ENCODE measurements around the gene CPVL.

Gene CPVL

DNA sequence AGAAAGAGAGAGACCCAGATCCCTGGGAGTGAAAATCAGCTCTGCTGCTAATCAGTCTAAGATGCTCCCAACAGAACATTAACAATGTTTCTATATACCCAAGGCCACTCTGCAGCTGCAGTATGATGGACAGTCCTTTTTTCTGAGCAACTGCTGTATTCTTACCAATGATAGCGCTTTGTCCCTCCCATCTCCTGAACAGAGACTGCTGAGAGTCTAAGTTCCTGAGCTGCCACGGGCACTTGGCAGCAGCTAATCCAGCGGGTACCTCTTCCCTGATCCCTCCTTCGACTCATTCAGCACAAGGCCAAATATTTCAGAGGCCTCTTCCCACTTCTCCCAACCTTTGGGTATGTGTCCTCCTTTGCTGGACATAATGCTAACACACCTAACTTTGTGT, 7.7 kb downstream of the CPVL start:
- Histone ChIP-seq H3K9me2 (replicated peaks; ENCODE audit: control insufficient read depth, low read length) (no peaks in the 10 kb centered on the region), H3K79me2 (ENCODE audit: control insufficient read depth, low read length) (no peaks in the 10 kb centered on the region), H3K36me3 (ENCODE audit: control insufficient read depth, low read length) (no peaks in the 10 kb centered on the region), H4K20me1 (ENCODE audit: control insufficient read depth, insufficient read depth, low read depth, low read length) (no peaks in the 10 kb centered on the region), H3K4me2 (ENCODE audit: low read length) (no peak overlapping the region), H3K4me1 (ENCODE audit: control insufficient read depth, low read length) (no peaks in the 10 kb centered on the region), H3K4me3 (ENCODE audit: low read length) (no peak overlapping the region), H3K27me3 (ENCODE audit: control insufficient read depth, low read length) (no peaks in the 10 kb centered on the region), H3K9me3 (ENCODE audit: control insufficient read depth, insufficient read depth, low read length) (no peaks in the 10 kb centered on the region), H3F3A (ENCODE audit: control insufficient read depth, insufficient read depth) (no peaks in the 10 kb centered on the region), H3K27ac (ENCODE audit: low read depth, low read length) (no peak overlapping the region)
- no peak for TF ChIP-seq EZH2phosphoT487 (IDR thresholded peaks at IDR 0.05; ENCODE audit: borderline replicate concordance, low read length)
- TF ChIP-seq, protein P1, sequence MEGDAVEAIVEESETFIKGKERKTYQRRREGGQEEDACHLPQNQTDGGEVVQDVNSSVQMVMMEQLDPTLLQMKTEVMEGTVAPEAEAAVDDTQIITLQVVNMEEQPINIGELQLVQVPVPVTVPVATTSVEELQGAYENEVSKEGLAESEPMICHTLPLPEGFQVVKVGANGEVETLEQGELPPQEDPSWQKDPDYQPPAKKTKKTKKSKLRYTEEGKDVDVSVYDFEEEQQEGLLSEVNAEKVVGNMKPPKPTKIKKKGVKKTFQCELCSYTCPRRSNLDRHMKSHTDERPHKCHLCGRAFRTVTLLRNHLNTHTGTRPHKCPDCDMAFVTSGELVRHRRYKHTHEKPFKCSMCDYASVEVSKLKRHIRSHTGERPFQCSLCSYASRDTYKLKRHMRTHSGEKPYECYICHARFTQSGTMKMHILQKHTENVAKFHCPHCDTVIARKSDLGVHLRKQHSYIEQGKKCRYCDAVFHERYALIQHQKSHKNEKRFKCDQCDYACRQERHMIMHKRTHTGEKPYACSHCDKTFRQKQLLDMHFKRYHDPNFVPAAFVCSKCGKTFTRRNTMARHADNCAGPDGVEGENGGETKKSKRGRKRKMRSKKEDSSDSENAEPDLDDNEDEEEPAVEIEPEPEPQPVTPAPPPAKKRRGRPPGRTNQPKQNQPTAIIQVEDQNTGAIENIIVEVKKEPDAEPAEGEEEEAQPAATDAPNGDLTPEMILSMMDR (IDR thresholded peaks at IDR 0.05; ENCODE audit: low read depth, low read length, poor library complexity, severe bottlenecking) = no peak

DNA sequence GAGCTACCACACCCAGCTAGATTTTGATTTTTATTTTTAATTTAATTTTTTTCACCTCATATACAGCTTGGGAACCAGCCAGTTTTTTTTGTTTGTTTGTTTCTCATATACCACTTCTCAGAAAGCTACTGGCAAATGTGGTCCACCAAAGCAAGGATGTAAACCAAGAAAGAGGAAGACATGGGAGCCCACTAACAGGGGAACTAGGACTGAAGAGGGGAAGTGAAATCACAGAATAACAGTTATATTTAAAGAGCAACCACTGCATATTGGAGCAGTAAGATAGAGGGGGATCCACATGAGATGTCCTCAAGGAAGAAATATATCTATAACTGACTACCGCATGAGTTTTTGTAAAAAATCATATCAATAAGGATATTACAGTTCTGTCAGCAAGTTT, 10.5 kb downstream of the CPVL start:
- H3F3A ChIP-seq (ENCODE audit: control insufficient read depth, insufficient read depth) = no peaks in the 10 kb centered on the region
- H3K9me2 ChIP-seq (replicated peaks; ENCODE audit: control insufficient read depth, low read length) = no peaks in the 10 kb centered on the region
- no peak overlapping the region for H3K4me2 ChIP-seq (ENCODE audit: low read length)
- H3K9me3 ChIP-seq (ENCODE audit: control insufficient read depth, insufficient read depth, low read length) = no peaks in the 10 kb centered on the region
- no peaks in the 10 kb centered on the region for H3K79me2 ChIP-seq (ENCODE audit: control insufficient read depth, low read length)
- H3K36me3 ChIP-seq (ENCODE audit: control insufficient read depth, low read length) = no peaks in the 10 kb centered on the region
- no peaks in the 10 kb centered on the region for H3K4me1 ChIP-seq (ENCODE audit: control insufficient read depth, low read length)
- no peaks in the 10 kb centered on the region for H3K27me3 ChIP-seq (ENCODE audit: control insufficient read depth, low read length)
- no peak overlapping the region for H3K27ac ChIP-seq (ENCODE audit: low read depth, low read length)
- H4K20me1 ChIP-seq (ENCODE audit: control insufficient read depth, insufficient read depth, low read depth, low read length) = no peaks in the 10 kb centered on the region
- TF ChIP-seq, protein P1 (IDR thresholded peaks at IDR 0.05; ENCODE audit: low read depth, low read length, poor library complexity, severe bottlenecking) = no peak
- no peak for TF ChIP-seq EZH2phosphoT487 (IDR thresholded peaks at IDR 0.05; ENCODE audit: borderline replicate concordance, low read length)
- H3K4me3 ChIP-seq (ENCODE audit: low read length) = no peak overlapping the region

DNA sequence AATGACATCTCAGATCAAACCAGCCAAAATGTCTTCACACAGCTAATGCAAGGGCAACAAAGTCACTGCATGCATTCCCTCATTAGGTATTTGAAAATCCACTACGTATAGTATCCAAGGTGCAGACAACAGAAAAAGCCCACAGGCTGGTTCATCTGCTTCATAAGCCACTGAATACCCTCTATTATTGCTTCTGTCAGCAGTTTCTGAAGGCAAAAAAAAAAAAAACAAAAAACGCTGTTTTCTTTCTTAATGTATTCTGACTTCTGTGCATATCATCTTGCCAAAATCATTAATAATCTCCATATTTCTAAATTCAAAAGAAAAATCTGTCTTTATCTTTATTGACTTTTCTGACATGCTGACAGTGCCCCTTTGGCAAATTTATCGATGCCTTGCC, 13.4 kb downstream of the CPVL start:
- no peak overlapping the region for H3K27ac ChIP-seq (ENCODE audit: low read depth, low read length)
- H3K27me3 ChIP-seq (ENCODE audit: control insufficient read depth, low read length) = no peaks in the 10 kb centered on the region
- H4K20me1 ChIP-seq (ENCODE audit: control insufficient read depth, insufficient read depth, low read depth, low read length) = no peaks in the 10 kb centered on the region
- H3K9me2 ChIP-seq (replicated peaks; ENCODE audit: control insufficient read depth, low read length) = no peaks in the 10 kb centered on the region
- TF ChIP-seq, protein P1 (IDR thresholded peaks at IDR 0.05; ENCODE audit: low read depth, low read length, poor library complexity, severe bottlenecking) = no peak
- TF ChIP-seq EZH2phosphoT487 (IDR thresholded peaks at IDR 0.05; ENCODE audit: borderline replicate concordance, low read length) = no peak
- H3K9me3 ChIP-seq (ENCODE audit: control insufficient read depth, insufficient read depth, low read length) = no peaks in the 10 kb centered on the region
- H3K4me2 ChIP-seq (ENCODE audit: low read length) = no peak overlapping the region
- H3K36me3 ChIP-seq (ENCODE audit: control insufficient read depth, low read length) = no peaks in the 10 kb centered on the region
- H3K4me3 ChIP-seq (ENCODE audit: low read length) = no peak overlapping the region
- H3K4me1 ChIP-seq (ENCODE audit: control insufficient read depth, low read length) = no peaks in the 10 kb centered on the region
- H3F3A ChIP-seq (ENCODE audit: control insufficient read depth, insufficient read depth) = no peaks in the 10 kb centered on the region
- H3K79me2 ChIP-seq (ENCODE audit: control insufficient read depth, low read length) = no peaks in the 10 kb centered on the region

DNA sequence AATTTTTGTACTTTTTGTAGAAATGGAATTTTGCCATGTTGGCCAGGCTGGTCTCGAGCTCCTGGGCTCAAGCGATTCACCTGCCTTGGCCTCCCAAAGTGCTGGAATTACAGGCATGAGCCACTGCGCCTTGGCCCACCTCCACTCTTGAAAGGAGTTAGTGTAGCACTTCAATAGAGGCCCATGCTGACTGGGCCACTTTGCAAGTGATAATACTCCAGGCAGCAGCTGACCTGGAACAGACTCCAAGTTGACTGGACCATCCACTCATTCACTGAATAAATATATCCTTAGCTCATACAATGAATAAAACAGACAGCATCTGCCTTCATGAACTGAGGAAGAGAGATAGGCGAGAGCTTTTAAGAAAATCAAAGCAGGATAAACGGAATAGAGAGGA, 14.7 kb downstream of the CPVL start:
- Histone ChIP-seq H3K9me2 (replicated peaks; ENCODE audit: control insufficient read depth, low read length) (no peaks in the 10 kb centered on the region), H3K9me3 (ENCODE audit: control insufficient read depth, insufficient read depth, low read length) (no peaks in the 10 kb centered on the region), H3K27me3 (ENCODE audit: control insufficient read depth, low read length) (no peaks in the 10 kb centered on the region), H3K79me2 (ENCODE audit: control insufficient read depth, low read length) (no peaks in the 10 kb centered on the region), H3F3A (ENCODE audit: control insufficient read depth, insufficient read depth) (no peaks in the 10 kb centered on the region), H3K36me3 (ENCODE audit: control insufficient read depth, low read length) (no peaks in the 10 kb centered on the region), H3K4me1 (ENCODE audit: control insufficient read depth, low read length) (no peaks in the 10 kb centered on the region), H3K27ac (ENCODE audit: low read depth, low read length) (no peak overlapping the region), H3K4me3 (ENCODE audit: low read length) (no peak overlapping the region), H3K4me2 (ENCODE audit: low read length) (no peak overlapping the region), H4K20me1 (ENCODE audit: control insufficient read depth, insufficient read depth, low read depth, low read length) (no peaks in the 10 kb centered on the region)
- no peak for TF ChIP-seq EZH2phosphoT487 (IDR thresholded peaks at IDR 0.05; ENCODE audit: borderline replicate concordance, low read length)
- TF ChIP-seq, protein P1 (IDR thresholded peaks at IDR 0.05; ENCODE audit: low read depth, low read length, poor library complexity, severe bottlenecking) = no peak
